Fibroblast of lung (primary cell): ENCODE data around the gene COL9A2.
"Not testable (repeated sequence)": the region's sequence is repeated elsewhere in the genome, so short reads cannot be mapped to it uniquely, and the experiment has no call there.

Experiments used
- EZH2 ChIP-seq: IDR thresholded peaks from 2 replicates; pipeline ENCODE4 v1.5.1; 2012; ENCODE audit warnings: low read length, control low read depth, mild to moderate bottlenecking; ENCODE audit errors: missing control alignments
- TF ChIP-seq, protein P1 (sequence below), 2 donors: IDR thresholded peaks in 1 of 2; conservative IDR thresholded peaks in 1 of 2; 1 replicate in 1 of 2; 2 replicates in 1 of 2; pipeline ENCODE4 v1.5.1; 2011 to 2012; ENCODE audit warnings: low read length in 2 of 2, control low read depth in 1 of 2, inconsistent platforms in 1 of 2, low read depth in 1 of 2, mild to moderate bottlenecking in 1 of 2

DNA sequence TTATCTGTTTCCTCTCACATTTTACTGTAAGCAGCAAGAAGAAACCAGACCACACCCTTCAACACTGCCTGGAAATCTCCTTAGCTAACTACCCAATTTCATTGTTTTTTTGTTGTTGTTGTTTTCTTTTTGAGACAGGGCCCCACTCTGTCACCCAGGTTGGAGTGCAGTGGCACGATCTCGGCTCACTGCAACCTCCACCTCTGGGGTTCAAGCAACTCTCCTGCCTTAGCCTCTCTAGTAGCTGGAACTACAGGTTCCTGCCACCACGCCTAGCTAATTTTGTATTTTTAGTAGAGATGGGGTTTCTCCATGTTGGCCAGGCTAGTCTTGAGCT lies 25.3 kb upstream of the COL9A2 start:
- TF ChIP-seq, protein P1, sequence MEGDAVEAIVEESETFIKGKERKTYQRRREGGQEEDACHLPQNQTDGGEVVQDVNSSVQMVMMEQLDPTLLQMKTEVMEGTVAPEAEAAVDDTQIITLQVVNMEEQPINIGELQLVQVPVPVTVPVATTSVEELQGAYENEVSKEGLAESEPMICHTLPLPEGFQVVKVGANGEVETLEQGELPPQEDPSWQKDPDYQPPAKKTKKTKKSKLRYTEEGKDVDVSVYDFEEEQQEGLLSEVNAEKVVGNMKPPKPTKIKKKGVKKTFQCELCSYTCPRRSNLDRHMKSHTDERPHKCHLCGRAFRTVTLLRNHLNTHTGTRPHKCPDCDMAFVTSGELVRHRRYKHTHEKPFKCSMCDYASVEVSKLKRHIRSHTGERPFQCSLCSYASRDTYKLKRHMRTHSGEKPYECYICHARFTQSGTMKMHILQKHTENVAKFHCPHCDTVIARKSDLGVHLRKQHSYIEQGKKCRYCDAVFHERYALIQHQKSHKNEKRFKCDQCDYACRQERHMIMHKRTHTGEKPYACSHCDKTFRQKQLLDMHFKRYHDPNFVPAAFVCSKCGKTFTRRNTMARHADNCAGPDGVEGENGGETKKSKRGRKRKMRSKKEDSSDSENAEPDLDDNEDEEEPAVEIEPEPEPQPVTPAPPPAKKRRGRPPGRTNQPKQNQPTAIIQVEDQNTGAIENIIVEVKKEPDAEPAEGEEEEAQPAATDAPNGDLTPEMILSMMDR (conservative IDR thresholded peaks at IDR 0.05 in 1 of 2, IDR thresholded peaks at IDR 0.05 in 1 of 2; ENCODE audit: low read depth in 1 of 2, low read length in 2 of 2) = not testable (repeated sequence)
- not testable (repeated sequence) for TF ChIP-seq EZH2
